Mammary epithelial cell (primary cell): ENCODE data around the gene SLC22A17.

Experiments used
- EZH2 ChIP-seq: IDR thresholded peaks from 2 replicates; pipeline ENCODE4 v1.6.1; 2012; ENCODE audit warnings: low read length, inconsistent platforms, borderline replicate concordance
- TF ChIP-seq, protein P1 (sequence below), 2 donors: IDR thresholded peaks in 1 of 2; conservative IDR thresholded peaks in 1 of 2; 2 replicates each; pipeline ENCODE4 v1.5.1; 2011 to 2012; ENCODE audit warnings: inconsistent platforms in 2 of 2, low read length in 2 of 2, mild to moderate bottlenecking in 2 of 2, control low read depth in 1 of 2, low read depth in 1 of 2; ENCODE audit not compliant: insufficient read depth in 1 of 2; ENCODE audit errors: extremely low read depth in 1 of 2

- TF ChIP-seq, protein P1, sequence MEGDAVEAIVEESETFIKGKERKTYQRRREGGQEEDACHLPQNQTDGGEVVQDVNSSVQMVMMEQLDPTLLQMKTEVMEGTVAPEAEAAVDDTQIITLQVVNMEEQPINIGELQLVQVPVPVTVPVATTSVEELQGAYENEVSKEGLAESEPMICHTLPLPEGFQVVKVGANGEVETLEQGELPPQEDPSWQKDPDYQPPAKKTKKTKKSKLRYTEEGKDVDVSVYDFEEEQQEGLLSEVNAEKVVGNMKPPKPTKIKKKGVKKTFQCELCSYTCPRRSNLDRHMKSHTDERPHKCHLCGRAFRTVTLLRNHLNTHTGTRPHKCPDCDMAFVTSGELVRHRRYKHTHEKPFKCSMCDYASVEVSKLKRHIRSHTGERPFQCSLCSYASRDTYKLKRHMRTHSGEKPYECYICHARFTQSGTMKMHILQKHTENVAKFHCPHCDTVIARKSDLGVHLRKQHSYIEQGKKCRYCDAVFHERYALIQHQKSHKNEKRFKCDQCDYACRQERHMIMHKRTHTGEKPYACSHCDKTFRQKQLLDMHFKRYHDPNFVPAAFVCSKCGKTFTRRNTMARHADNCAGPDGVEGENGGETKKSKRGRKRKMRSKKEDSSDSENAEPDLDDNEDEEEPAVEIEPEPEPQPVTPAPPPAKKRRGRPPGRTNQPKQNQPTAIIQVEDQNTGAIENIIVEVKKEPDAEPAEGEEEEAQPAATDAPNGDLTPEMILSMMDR (conservative IDR thresholded peaks at IDR 0.05 in 1 of 2, IDR thresholded peaks at IDR 0.05 in 1 of 2; ENCODE audit: extremely low read depth in 1 of 2, insufficient read depth in 1 of 2, low read depth in 1 of 2, low read length in 2 of 2), result no peak
- no peak for TF ChIP-seq EZH2
Measured at GRCh38 chr14:23359167-23359626, 6.5 kb upstream of the SLC22A17 start.
